ENCODE measurements around the gene DNAJB6.

DNAJB6 gene

GRCh38 chr7:157463245-157463644, 126.4 kb downstream of the DNAJB6 start:
- peaks cover 31% of the 10 kb centered on the region for H3K27me3 Mint-ChIP-seq
- no peak overlapping the region for H3K27ac Mint-ChIP-seq (ENCODE audit: low read depth)

GRCh38 chr7:157464111-157464970, 127.5 kb downstream of the DNAJB6 start:
- DNase-seq (ENCODE audit: low spot score in 2 of 2): no peak
- Mint-ChIP-seq H3K9me3 (no peaks in the 10 kb centered on the region), H3K27me3 (peaks cover 24% of the 10 kb centered on the region), H3K4me3 (no peak overlapping the region), H3K27ac (ENCODE audit: low read depth) (no peak overlapping the region), H3K4me1 (peaks cover 17% of the 10 kb centered on the region), H3K36me3 (ENCODE audit: insufficient read depth) (peaks cover 1% of the 10 kb centered on the region)
- no peak for ATAC-seq (replicated peaks; ENCODE audit: extremely low read depth, poor library complexity, severe bottlenecking)

More at GRCh38 chr7:157463245-157463644, 126.4 kb downstream of the DNAJB6 start:
- ATAC-seq (replicated peaks; ENCODE audit: extremely low read depth, poor library complexity, severe bottlenecking) (no peak), DNase-seq (ENCODE audit: low spot score in 2 of 2) (no peak)
- no peaks in the 10 kb centered on the region for H3K9me3 Mint-ChIP-seq
- H3K4me3 Mint-ChIP-seq: no peak overlapping the region
- peaks cover 17% of the 10 kb centered on the region for H3K4me1 Mint-ChIP-seq
- H3K36me3 Mint-ChIP-seq (ENCODE audit: insufficient read depth): peaks cover 1% of the 10 kb centered on the region

- H3K27me3 Mint-ChIP-seq: peaks cover 18% of the 10 kb centered on the region
- ATAC-seq (replicated peaks; ENCODE audit: extremely low read depth, poor library complexity, severe bottlenecking) (no peak), DNase-seq (ENCODE audit: low spot score in 2 of 2) (no peak)
- no peak overlapping the region for H3K4me3 Mint-ChIP-seq
- H3K36me3 Mint-ChIP-seq (ENCODE audit: insufficient read depth): peaks cover 1% of the 10 kb centered on the region
- no peaks in the 10 kb centered on the region for H3K9me3 Mint-ChIP-seq
- H3K27ac Mint-ChIP-seq (ENCODE audit: low read depth): no peak overlapping the region
- H3K4me1 Mint-ChIP-seq: peaks cover 17% of the 10 kb centered on the region
Measured at GRCh38 chr7:157464971-157465886, 128.4 kb downstream of the DNAJB6 start.

GRCh38 chr7:157465891-157466866, 129.4 kb downstream of the DNAJB6 start:
- H3K27me3 Mint-ChIP-seq: peaks cover 18% of the 10 kb centered on the region
- H3K27ac Mint-ChIP-seq (ENCODE audit: low read depth): no peak overlapping the region
- peaks cover 23% of the 10 kb centered on the region for H3K4me1 Mint-ChIP-seq
- H3K36me3 Mint-ChIP-seq (ENCODE audit: insufficient read depth): peaks cover 1% of the 10 kb centered on the region
- H3K9me3 Mint-ChIP-seq: no peaks in the 10 kb centered on the region
- no peak for DNase-seq (ENCODE audit: low spot score in 2 of 2)
- no peak for ATAC-seq (replicated peaks; ENCODE audit: extremely low read depth, poor library complexity, severe bottlenecking)
- H3K4me3 Mint-ChIP-seq: no peak overlapping the region

- Mint-ChIP-seq H3K9me3 (no peaks in the 10 kb centered on the region), H3K27me3 (peaks cover 18% of the 10 kb centered on the region), H3K4me3 (no peak overlapping the region), H3K36me3 (ENCODE audit: insufficient read depth) (peaks cover 4% of the 10 kb centered on the region), H3K27ac (ENCODE audit: low read depth) (no peak overlapping the region), H3K4me1 (peaks cover 25% of the 10 kb centered on the region)
- ATAC-seq (replicated peaks; ENCODE audit: extremely low read depth, poor library complexity, severe bottlenecking) (no peak), DNase-seq (ENCODE audit: low spot score in 2 of 2) (no peak)
Measured at GRCh38 chr7:157466867-157467261, 130.1 kb downstream of the DNAJB6 start.

All from central memory CD8-positive, alpha-beta T cell (primary cell).